Measurements from ENCODE around the gene EEF1A2.

DNA sequence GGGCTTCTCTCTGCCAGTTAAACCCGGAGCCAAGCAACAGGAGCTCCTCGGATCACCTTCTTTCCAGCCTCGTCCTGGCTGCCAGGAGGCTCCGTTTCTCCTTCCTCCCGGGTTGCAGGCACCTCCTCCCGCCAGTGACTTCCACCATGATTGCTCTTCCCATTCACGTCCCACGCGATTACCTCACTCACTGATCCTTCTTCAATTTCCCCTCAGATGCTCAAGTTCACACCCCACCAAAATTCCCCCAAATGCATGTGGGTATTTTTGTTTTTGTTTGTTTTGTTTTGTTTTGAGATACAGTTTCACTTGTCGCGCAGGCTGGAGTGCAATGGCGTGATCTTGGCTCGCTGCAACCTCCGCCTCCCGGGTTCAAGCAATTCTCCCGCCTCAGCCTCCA is 51.6 kb downstream of the EEF1A2 start:
- TF ChIP-seq TAF1 (IDR thresholded peaks at IDR 0.05; ENCODE audit: borderline replicate concordance, insufficient read depth, low read length) (no peak), SIN3A (IDR thresholded peaks at IDR 0.05; ENCODE audit: borderline replicate concordance, insufficient read depth, low read length) (no peak), POLR2AphosphoS5 (IDR thresholded peaks at IDR 0.05; ENCODE audit: low read depth, low read length) (no peak), FOXP2 (optimal IDR thresholded peaks at IDR 0.05; ENCODE audit: borderline replicate concordance, extremely low read depth, extremely low read length, insufficient read depth) (no peak)
